Fibroblast of skin of left quadriceps (primary cell): ENCODE measurements around the gene NAA20.

Source experiments
- DNase-seq, 2 experiments: peaks; one replicate each; pipeline ENCODE4 v3.0.0-alpha.2; 2013; ENCODE audit warnings: low read depth in 2 of 2

Gene NAA20, protein sequence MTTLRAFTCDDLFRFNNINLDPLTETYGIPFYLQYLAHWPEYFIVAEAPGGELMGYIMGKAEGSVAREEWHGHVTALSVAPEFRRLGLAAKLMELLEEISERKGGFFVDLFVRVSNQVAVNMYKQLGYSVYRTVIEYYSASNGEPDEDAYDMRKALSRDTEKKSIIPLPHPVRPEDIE

DNA sequence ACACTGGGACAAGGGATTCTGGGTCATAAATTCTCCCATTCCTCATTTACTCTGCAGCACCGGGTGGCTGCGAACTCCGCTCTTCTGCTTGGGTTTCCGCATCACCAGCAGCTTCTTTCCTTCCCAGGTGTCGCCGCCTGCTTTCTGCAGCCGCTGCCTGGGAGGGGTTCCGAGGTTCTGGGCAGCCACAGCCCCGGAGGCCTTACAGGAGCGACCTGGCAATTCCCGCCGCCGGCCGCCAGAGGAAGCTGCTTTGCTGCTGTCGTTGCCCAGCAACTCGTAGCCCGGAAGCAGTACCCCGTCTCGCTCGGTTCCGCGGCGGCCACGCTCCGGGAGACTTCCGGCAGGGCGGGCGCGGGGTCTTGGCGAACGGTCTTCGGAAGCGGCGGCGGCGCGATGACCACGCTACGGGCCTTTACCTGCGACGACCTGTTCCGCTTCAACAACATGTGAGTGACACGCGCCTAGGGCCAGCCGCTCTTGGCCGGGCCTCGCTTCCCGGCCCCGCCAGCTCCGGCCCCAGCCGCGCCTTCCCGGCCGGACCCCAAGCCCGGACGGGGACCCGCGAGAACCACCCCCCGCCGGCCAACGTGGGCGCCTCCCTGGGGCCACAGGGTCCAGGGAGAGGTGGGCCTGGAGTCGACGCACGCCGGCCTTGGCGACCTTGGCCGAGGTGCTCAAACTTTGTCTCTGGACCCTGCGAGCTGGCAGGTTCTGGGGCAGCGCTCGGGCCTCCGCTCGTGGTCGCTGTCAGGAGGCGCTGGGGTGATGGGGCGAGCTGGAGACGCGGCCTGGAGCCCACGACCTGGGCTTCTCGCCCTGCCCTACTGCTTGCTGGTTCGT, at the start of gene NAA20:
Gene NAA20, plus strand, starts transcription at position 362 of the 843 bp plus-strand sequence. Its CDS starts 35 bp downstream, at position 397.
- DNase-seq, result peak; percentile 63 to 69

DNA sequence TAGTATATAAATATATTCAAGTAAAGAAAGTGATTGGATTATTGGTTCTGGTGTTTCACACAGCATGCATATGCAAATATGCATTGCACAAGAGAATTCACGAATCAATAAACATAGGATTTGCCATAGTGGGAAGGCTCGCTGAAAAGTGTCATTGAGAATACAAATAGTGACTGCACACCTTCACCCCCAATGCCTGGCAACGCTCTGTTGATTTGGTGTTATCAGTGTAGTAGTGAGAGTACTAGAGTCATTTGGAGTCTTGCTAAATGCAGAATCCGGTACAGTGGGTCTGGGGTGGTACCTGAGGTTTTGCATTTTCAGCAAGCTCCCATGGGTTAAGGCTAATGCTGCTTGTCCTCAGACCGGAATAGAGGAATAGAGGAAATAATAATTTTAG, 49.7 kb upstream of the NAA20 start:
- no peak for DNase-seq

DNA sequence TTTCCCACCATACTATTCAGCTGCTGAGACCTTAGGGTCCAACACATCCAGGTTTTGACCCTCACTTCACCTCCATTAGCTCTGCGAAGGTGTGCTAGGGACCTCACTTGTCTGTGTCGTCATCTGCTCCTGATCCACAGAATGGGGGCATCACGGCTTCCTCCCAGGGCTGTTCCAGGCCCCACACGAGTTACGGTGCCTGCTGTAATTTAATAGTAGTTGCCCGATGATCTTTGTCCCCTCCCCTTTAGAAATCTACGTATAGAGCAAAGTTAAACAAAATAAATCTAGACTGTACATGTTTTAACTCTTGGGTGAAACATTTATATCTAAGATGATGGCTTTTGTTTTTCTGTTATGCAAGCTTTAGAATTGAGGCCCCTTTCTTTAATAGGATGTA, 49.1 kb upstream of the NAA20 start:
- no peak for DNase-seq

DNA sequence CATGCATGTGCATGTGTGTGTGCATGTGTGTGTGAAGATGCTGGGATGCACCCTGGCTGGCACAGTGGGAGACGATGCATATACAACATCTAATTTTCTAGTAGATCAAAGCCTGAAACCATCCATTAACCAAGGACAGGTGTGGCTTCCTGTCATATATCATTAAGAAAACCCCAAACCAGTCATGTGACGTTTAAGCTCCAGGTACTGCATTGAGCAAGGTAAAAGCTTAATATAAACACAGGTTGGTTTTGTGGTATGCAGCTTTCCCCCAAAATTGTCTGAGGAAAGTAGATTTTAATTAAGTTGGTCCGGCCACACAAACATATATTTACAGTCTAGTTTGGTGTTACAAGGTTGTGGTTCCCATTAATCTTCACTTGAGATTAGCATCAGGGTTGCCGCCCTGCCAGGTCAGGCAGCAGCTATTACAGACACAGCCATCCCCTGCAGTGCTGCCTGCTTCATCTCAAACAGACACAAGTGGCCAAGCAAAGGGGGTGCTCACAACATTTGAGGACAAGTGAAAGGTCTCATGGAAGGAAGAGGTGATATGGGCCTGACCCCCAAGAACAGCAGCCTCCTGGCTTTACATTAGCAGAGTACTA, 48.6 kb upstream of the NAA20 start:
- no peak for DNase-seq

DNA sequence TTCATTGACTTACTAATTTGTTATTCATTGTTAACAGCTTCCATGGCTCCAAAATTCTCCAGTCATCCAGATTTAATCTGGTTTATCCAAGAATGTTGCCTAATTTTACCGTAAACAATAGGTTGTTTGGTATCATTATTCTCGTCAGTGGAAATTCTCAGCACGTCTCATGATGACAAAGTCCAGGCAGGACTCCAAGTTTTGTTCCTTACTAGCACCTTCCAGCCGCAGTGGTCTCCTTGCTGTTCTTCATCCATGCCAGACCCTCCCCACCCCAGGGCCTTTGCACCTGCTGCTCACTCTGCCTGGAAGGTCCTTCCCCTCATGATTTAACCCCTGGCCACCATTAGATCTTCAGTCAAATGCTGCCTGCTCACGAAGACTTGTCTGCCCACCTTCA, 48.1 kb upstream of the NAA20 start:
- no peak for DNase-seq

DNA sequence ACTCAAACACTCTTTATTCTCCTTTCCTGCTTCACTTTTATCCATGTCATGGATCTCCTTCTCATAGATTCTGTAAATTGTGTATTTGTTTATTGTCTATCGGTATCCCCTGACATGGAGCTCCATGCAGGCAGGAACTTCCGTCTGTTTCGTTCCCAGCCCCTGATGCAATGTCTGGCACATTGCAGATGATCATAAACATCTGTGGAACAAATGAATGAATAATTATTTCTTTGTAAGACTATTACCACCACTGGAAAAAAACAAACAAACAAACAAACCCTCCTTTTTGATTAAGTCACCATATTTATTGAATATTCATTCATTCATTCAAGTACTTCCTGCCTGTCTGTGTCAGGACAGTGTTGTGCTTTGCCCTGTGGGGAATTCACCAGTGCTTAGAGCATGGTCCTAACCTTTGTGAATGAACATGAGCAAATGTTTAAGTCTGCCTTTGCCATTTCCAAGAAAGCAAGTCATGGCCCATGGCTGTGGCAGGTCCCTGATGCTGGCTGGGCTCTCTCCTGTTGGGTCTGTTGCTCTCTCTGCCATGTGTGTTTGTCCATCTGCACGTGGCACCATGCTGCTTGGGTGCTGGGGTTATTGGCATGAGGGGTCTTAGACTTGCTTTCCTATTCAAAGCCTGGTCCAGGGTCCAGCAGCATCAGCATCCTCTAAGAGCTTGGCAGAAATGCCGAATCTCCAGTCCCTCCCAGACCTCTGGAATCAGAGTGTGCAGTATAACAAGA, 47.5 kb upstream of the NAA20 start:
- no peak for DNase-seq

DNA sequence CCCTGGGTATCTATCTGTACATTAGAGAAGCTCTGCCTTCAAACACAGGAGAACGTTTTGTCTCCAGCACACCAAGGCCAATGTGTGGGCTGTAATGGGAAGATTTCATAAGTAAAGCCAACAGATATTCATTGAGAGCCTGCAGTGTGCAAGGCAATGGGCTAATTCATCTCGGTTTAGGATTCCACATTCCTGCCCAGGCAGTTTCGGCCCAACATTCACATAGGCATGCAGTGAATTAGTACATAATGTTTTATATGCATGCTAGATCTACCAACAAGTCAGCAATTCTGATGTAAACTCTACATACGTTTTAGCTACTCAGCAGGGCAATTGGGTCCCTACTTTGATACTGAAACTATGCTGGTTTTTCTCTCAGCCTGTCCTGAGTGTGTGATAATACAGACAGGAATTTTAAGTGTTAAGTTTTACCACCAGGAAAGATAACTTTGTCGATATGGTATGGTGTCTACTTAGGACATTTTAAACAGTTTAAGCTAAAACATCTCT, 46.9 kb upstream of the NAA20 start:
- DNase-seq, result no peak

DNA sequence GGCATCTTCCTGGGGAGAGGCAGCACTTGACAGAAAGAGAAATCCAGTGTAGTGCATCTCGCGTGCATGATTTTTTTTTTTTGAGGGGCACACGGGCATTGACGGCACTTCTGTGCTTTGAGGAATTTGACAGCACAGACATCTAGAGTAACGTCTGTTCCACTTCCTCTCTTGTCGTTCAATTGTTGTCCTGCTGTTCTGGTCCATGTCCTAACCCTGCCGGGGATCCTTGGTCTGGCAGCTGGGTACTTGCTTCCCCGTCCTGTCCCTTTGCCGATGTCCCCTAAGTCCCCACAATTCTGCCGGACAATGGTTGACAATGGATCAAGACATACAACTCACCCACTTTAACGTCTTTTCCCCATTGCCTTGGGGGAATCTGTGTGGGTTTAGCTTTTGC, 46.0 kb upstream of the NAA20 start:
- DNase-seq, result no peak

DNA sequence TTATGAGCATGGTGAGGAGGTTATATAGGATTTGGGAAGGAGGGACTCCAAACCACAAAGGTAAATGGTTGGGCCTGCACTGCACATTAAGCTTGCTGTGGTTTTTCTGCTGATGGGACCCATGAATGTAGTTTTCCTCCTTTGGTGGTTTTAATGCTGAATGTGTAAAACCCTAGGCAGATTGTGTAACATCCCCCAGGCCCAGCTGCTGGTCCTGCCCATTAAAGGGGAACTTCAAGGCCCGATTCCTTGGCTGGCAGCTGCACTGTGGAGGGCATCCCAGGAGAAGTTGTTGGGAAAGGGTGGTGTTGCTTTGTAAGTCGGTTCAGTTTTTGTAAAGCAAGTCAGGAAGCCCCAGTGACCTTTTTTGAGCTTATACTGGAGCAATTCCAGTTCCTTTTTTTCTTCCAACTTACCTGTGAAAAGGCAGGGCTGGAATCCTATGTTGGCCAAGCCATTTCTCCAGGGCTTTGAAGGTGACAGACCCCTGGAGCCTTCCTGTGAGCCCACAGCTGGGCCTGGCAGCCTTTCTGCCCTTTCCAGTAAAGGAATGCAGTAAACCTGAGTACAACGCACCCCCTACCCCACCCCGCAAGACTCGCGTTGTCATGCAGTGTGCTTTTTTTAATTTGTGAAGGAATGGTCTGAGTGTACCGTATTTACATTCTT, 43.1 kb upstream of the NAA20 start:
- DNase-seq, result peak; percentile 81 to 82

DNA sequence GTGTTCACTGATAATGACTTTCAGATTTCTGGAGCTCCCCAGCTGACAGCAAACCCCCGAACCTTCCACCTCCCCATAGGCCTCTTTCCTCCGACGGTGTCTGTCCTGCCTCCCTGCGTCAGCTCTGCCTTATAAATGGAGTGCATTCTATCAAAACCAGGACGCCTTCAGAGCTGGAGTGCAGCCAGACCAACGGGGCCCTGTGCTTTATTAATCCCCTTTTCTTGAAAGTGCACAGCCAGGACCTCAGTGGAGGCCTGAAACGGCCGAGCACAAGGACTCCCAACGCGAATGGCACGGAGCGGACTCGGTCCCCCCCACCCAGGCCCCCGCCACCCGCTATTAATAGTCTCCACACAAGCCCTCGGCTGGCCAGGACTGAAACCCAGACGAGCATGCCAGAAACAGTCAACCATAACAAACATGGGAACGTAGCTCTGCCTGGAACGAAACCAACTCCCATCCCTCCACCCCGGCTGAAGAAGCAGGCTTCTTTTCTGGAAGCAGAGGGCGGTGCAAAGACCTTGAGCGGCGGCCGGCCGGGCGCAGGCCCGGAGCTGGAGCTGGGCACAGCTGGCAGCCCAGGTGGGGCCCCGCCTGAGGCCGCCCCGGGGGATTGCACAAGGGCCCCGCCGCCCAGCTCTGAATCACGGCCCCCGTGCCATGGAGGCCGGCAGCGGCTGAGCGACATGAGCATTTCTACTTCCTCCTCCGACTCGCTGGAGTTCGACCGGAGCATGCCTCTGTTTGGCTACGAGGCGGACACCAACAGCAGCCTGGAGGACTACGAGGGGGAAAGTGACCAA, 42.3 kb upstream of the NAA20 start:
- DNase-seq, result peak; percentile 99

DNA sequence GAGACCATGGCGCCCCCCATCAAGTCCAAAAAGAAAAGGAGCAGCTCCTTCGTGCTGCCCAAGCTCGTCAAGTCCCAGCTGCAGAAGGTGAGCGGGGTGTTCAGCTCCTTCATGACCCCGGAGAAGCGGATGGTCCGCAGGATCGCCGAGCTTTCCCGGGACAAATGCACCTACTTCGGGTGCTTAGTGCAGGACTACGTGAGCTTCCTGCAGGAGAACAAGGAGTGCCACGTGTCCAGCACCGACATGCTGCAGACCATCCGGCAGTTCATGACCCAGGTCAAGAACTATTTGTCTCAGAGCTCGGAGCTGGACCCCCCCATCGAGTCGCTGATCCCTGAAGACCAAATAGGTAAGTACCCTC, 41.7 kb upstream of the NAA20 start:
- no peak for DNase-seq

DNA sequence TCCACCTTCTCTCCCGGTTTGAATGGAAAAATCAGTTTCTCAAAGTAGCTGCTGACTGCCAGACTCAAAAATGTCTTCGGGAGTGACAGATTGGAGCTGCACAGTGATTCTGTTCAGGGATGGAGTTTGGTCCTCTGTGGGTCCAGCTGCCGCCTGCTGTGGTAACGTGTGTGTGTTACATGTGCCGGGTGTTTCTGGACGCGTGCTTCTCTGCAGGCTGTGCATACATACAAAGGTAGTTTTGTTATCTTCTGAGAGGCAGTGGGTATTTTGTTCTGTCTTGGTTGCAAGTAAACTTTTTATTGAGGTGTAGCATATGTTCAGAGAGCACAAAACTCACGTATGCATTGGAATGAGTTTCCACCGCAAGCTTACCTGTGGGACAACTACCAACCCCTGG, 41.3 kb upstream of the NAA20 start:
- DNase-seq, result no peak

DNA sequence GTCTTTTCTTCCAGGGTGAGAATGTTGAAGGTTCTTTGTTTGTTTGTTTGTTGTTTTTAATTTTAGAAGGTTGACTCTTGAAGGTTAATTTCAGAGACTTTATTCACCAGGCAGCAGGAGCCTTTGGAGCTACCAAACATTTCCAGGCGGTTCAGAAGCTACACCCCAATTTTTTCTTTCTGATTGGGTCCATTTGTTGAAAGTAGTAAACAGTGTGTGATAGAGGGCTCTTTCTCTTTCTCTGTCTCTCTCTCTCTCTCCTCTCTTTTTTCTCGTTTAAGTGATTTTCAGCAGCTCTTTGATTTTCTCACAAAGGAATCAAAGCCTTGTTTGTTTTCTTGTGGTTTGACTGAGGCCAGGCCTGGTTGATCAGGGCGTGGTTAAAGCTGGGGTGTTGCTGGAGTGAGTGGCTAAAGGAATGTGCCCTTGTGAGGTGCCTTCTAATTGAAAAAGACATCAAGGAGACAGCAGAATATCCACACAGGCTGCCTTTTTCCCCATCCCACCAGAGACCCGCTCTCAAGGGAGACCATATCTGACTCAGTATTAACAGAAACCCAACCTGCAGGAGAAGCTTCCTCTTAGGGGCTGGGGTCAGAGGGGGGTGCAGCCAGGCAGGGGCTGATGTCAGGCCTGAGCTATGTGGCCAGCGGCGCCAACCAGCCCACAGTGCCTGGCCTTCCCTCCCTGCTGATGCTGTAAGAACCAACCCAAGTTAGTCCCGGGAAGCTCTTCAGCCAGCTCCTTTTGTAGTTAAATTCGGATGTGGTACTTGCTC, 40.4 kb upstream of the NAA20 start:
- DNase-seq, result no peak

DNA sequence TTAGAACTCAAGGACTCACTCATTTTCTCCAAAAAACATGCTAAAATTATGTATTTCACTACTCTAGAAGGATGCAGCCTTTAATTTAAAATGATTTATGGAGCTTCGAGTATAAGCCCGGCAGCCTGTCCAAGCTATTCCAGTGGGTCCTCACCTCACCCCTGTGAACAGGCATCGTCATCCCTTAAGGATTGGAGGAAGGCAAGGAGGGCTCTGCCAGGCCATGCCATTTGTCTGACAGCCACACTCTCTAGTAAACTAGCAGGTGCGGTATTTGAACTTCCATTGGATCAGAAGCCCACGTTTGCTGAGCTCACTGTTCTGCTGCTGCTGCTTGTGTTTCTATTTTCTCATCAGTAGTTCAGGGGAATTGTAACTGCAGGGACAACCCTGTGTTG, 39.8 kb upstream of the NAA20 start:
- no peak for DNase-seq

DNA sequence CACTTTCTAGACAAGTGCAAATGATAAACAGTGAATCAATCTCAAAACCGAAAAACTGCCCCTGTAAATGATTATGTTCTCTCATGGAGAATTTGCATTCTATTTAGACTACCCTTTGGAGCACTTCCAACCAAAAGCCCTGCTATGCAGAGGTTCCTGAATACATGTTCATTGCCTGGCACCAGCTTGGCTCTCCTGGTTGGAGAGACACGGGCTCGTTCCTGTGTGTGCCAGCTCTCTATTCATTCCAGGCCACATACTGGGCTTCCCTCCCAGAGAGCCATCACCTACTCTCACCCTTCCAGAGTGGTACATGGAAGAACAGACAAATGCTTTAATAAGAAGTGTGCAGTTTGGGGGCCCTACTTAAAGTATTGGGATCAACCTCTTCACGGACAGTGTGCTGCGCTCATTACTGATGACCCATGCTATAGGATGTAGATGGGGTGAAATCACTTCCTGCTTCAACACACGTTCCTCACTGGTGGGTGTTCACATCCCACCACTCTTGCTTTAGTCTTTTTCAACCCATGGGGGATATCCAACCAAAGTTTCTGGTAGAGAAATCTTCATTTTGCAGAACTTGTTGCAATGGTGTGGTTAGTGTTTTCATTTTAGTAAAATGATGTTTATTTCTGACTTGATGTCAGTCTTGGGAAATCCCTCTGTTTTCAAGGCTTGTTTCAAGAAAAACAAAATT, 38.5 kb upstream of the NAA20 start:
- DNase-seq, result no peak

DNA sequence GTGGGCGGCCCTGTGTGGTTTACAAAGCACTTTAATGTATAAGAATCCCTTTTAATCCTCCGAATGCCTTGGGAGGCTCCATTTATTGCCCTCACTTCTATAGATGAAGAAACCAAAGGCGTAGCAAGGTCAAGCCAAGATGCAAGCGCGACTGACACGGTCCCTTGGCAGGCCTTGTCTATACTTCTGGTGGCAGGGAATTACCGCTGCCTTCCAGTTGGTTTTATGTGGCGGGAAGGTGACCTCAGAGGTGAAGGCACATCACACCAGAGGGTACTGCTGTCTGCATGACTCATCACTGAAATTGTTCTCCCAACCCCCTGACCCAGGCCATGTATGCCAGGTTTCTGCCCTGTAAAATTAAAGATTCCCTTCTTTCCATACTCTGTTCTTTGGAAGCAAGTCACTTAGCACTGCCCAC, 36.1 kb upstream of the NAA20 start:
- DNase-seq, result no peak

DNA sequence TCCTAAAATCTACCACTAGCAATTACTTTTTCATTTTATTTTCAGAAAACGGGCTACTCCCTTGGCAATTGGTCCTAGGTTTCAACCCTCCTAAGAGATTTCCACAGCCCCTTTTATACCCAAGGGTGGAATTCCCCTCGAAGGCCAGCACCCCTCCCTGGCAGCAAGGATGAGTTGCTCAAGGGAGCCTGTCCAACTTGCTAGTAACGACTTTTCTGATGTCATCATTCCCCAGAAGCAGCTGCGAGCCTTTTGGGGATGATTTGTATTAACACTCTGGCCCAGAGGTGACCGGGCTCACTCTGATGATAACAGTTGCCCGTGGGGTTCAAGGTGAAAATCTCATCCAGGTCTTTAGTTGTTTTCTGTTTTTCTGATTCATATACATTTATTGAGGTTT, 30.7 kb upstream of the NAA20 start:
- DNase-seq, result no peak

DNA sequence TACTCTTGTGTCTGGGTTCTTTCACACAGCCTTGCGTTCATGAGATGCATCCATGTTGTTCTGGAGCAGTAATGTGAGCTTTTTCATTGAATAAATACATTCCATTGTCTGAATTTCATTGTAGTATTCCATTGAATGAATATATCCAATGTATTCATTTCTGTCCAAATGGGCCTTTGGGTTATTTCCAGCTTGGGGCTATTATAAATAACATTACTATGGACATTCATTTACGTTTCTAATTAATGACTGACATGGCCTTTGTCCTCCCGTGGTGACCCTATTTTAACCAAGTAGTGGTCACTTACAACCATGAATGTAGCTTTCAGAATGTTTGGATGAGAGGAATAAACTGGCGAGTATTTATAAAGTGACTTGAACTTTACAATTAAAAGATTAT, 30.1 kb upstream of the NAA20 start:
- no peak for DNase-seq

DNA sequence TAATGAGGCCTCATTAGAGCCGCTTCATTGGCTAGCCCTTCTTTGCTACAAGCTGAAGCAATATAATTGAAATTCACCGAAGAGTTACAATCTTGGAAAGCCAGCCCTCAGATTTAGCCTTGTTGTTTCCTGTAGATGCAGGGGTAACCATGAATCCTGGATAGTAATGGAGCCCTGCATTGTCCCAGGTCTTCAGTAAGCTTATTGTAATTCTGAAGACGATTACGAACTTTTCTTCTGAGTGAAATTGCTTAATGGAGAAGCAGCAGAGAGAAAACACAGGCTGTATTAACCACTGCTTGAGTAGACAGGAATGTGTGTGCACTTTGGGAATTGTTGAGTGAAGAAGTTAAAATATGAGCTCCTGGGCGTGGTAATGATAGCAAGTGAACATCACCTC, 26.3 kb upstream of the NAA20 start:
- no peak for DNase-seq
